ENCODE data around the gene GGT7.
"Not testable (repeated sequence)": the region's sequence is repeated elsewhere in the genome, so short reads cannot be mapped to it uniquely, and the experiment has no call there.

Gene GGT7

GRCh38 chr20:34834459-34834893, 38.2 kb downstream of the GGT7 start:
- peak; percentile 38 for DNase-seq

- no peak for DNase-seq
Observed at GRCh38 chr20:34831936-34832335, 40.7 kb downstream of the GGT7 start.

- no peak for DNase-seq
Observed at GRCh38 chr20:34829191-34829590, 43.5 kb downstream of the GGT7 start.

GRCh38 chr20:34825530-34826362, 46.9 kb downstream of the GGT7 start, which contains the start of gene NCOA6:
TSS of gene NCOA6 (minus strand) at chr20:34825651. CDS start at chr20:34782355, 43,296 bp downstream.
- DNase-seq: peak; percentile 7

GRCh38 chr20:34824806-34825529, 47.7 kb downstream of the GGT7 start:
- DNase-seq: no peak

- DNase-seq: peak; percentile 2
Observed at GRCh38 chr20:34824452-34824805, 48.2 kb downstream of the GGT7 start.

GRCh38 chr20:34824026-34824425, 48.6 kb downstream of the GGT7 start:
- DNase-seq: no peak

- DNase-seq: no peak
Observed at GRCh38 chr20:34820805-34821578, 51.7 kb downstream of the GGT7 start.

- DNase-seq: no peak
Observed at GRCh38 chr20:34817801-34818200, 54.9 kb downstream of the GGT7 start.

GRCh38 chr20:34817072-34817471, 55.6 kb downstream of the GGT7 start:
- DNase-seq: no peak

GRCh38 chr20:34815636-34816035, 57.0 kb downstream of the GGT7 start:
- DNase-seq: no peak

GRCh38 chr20:34808583-34808982, 64.1 kb downstream of the GGT7 start:
- no peak for DNase-seq

- DNase-seq: not testable (repeated sequence)
Observed at GRCh38 chr20:34807944-34808465, 64.7 kb downstream of the GGT7 start.

- no peak for DNase-seq
Observed at GRCh38 chr20:34806255-34806654, 66.4 kb downstream of the GGT7 start.

- no peak for DNase-seq
Observed at GRCh38 chr20:34798871-34799270, 73.8 kb downstream of the GGT7 start.

GRCh38 chr20:34798328-34798727, 74.3 kb downstream of the GGT7 start:
- no peak for DNase-seq

GRCh38 chr20:34797012-34797995, 75.4 kb downstream of the GGT7 start:
- no peak for DNase-seq

Data from NCI-H1436 treated with DMSO at 0.1 percent for 48 hours (cell line).